GM23338 (cell line): ENCODE results near the gene ZNF816. TPM values are rescaled to one million over a fixed set of nuclear protein-coding genes. Genes with fewer than 3 reads are reported as not detected.
A peak's percentile ranks its signal among the peaks of the same experiment; 100 is the strongest.
"Not testable (repeated sequence)": the region's sequence is repeated elsewhere in the genome, so short reads cannot be mapped to it uniquely, and the experiment has no call there.

Experiments used
- ATAC-seq: fragments of 200-7000 bp; cut with Tn5 transposase; 3 replicates; pipeline ENCODE4 v1.9.1; 2020
- DNase-seq: peaks from one replicate; pipeline ENCODE4 v3.0.0-alpha.2; 2015; ENCODE audit warnings: low spot score
- H2AFZ ChIP-seq: fragments of 200-600 bp; sonication (generic); 2 replicates; pipeline ENCODE4 v1.8.0; 2016; ENCODE audit warnings: antibody characterized with exemption, mild to moderate bottlenecking, moderate library complexity
- H3F3A ChIP-seq: fragments of 200-600 bp; sonication (generic); replicated peaks from 2 replicates; pipeline ENCODE4 v1.8.0; 2017; ENCODE audit warnings: antibody characterized with exemption, mixed run types, low read depth
- H3K27ac ChIP-seq: fragments of 200-600 bp; sonication (generic); 2 replicates; pipeline ENCODE4 v1.6.1; 2016; ENCODE audit warnings: low read depth
- H3K27me3 ChIP-seq: fragments of 200-600 bp; sonication (generic); 2 replicates; pipeline ENCODE4 v1.8.0; 2016; ENCODE audit warnings: mild to moderate bottlenecking, mixed run types, moderate library complexity; ENCODE audit not compliant: insufficient read depth
- H3K36me3 ChIP-seq: fragments of 200-600 bp; sonication (generic); 2 replicates; pipeline ENCODE4 v1.8.0; 2016; ENCODE audit warnings: mild to moderate bottlenecking; ENCODE audit not compliant: insufficient read depth
- H3K4me1 ChIP-seq: fragments of 200-600 bp; sonication (generic); 2 replicates; pipeline ENCODE4 v1.8.0; 2016; ENCODE audit warnings: mild to moderate bottlenecking, moderate library complexity; ENCODE audit not compliant: insufficient read depth
- H3K4me2 ChIP-seq: fragments of 200-600 bp; sonication (generic); 2 replicates; pipeline ENCODE4 v1.7.1; 2017; ENCODE audit warnings: mixed run types
- H3K4me3 ChIP-seq: fragments of 200-600 bp; sonication (generic); 2 replicates; pipeline ENCODE4 v1.6.1; 2016; ENCODE audit warnings: mixed run types
- H3K79me2 ChIP-seq: fragments of 200-600 bp; sonication (generic); replicated peaks from 2 replicates; pipeline ENCODE4 v1.8.0; 2017; ENCODE audit warnings: mild to moderate bottlenecking; ENCODE audit not compliant: insufficient read depth
- H3K9me2 ChIP-seq: fragments of 200-600 bp; sonication (generic); 2 replicates; pipeline ENCODE4 v1.8.0; 2017; ENCODE audit not compliant: insufficient read depth
- H4K20me1 ChIP-seq: fragments of 200-600 bp; sonication (generic); replicated peaks from 2 replicates; pipeline ENCODE4 v1.8.0; 2017; ENCODE audit warnings: mild to moderate bottlenecking; ENCODE audit not compliant: insufficient read depth
- H3K27ac Mint-ChIP-seq: 2 replicates; pipeline ENCODE4 v1.8.0; 2020; ENCODE audit warnings: inconsistent platforms, mild to moderate bottlenecking, moderate library complexity, mixed read lengths
- H3K27me3 Mint-ChIP-seq: 3 replicates; pipeline ENCODE4 v1.8.0; 2022; ENCODE audit warnings: low read depth, mild to moderate bottlenecking, moderate library complexity, mixed read lengths, inconsistent platforms; ENCODE audit not compliant: insufficient read depth, poor library complexity
- H3K36me3 Mint-ChIP-seq: 3 replicates; pipeline ENCODE4 v1.8.0; 2021; ENCODE audit warnings: low read depth, mild to moderate bottlenecking, inconsistent platforms, moderate library complexity, mixed read lengths
- H3K4me1 Mint-ChIP-seq: 3 replicates; pipeline ENCODE4 v1.8.0; 2020; ENCODE audit warnings: mild to moderate bottlenecking, inconsistent platforms, mixed read lengths
- H3K4me3 Mint-ChIP-seq: 3 replicates; pipeline ENCODE4 v1.8.0; 2021; ENCODE audit warnings: moderate library complexity, mild to moderate bottlenecking, inconsistent platforms, mixed read lengths
- H3K9me3 Mint-ChIP-seq: 3 replicates; pipeline ENCODE4 v1.8.0; 2020; ENCODE audit warnings: moderate library complexity, mild to moderate bottlenecking, inconsistent platforms, mixed read lengths
- CREB1 ChIP-seq: fragments of 250-450 bp; sonication (Bioruptor Pico); IDR thresholded peaks from 2 replicates; pipeline ENCODE4 v1.5.0; 2020; ENCODE audit warnings: low read depth, mild to moderate bottlenecking, moderate library complexity
- CTCF ChIP-seq, 2 experiments: fragments of 200-600 bp in 1 of 2; sonication (generic) in 1 of 2; conservative IDR thresholded peaks; 2 replicates each; pipeline versions ENCODE4 v1.5.1 to v1.6.1; 2016 to 2017; ENCODE audit warnings: antibody characterized with exemption in 2 of 2, low read depth in 2 of 2, mild to moderate bottlenecking in 2 of 2, moderate library complexity in 1 of 2
- ETS1 ChIP-seq: IDR thresholded peaks from 2 replicates; pipeline ENCODE4 v1.6.1; 2016; ENCODE audit warnings: antibody characterized with exemption
- EZH2 ChIP-seq: fragments of 200-600 bp; sonication (generic); IDR thresholded peaks from one replicate; pipeline ENCODE4 v1.8.0; 2017; ENCODE audit warnings: antibody characterized with exemption, mild to moderate bottlenecking, low read depth; ENCODE audit not compliant: unreplicated experiment
- EZH2phosphoT487 ChIP-seq: fragments of 200-600 bp; sonication (generic); IDR thresholded peaks from one replicate; pipeline ENCODE4 v1.8.1; 2018; ENCODE audit warnings: antibody characterized with exemption; ENCODE audit not compliant: unreplicated experiment
- JUNB ChIP-seq: IDR thresholded peaks from one replicate; pipeline ENCODE4 v1.6.1; 2016; ENCODE audit warnings: antibody characterized with exemption; ENCODE audit not compliant: unreplicated experiment
- NANOG ChIP-seq: IDR thresholded peaks from 2 replicates; pipeline ENCODE4 v1.6.1; 2016; ENCODE audit warnings: antibody characterized with exemption, borderline replicate concordance
- STAT1 ChIP-seq: IDR thresholded peaks from one replicate; pipeline ENCODE4 v1.6.1; 2016; ENCODE audit warnings: antibody characterized with exemption; ENCODE audit not compliant: unreplicated experiment
- ZNF114 ChIP-seq: fragments of 250-450 bp; sonication (Bioruptor Pico); IDR thresholded peaks from 2 replicates; pipeline ENCODE4 v1.5.0; 2020; ENCODE audit warnings: mild to moderate bottlenecking, moderate library complexity
- ZNF331 ChIP-seq: fragments of 250-450 bp; sonication (Bioruptor Pico); IDR thresholded peaks from 2 replicates; pipeline ENCODE4 v1.5.0; 2020; ENCODE audit warnings: low read depth, mild to moderate bottlenecking, moderate library complexity
- ZNF462 ChIP-seq: fragments of 250-450 bp; sonication (Bioruptor Pico); IDR thresholded peaks from 2 replicates; pipeline ENCODE4 v1.5.0; 2020; ENCODE audit warnings: mild to moderate bottlenecking, moderate library complexity
- polyA plus RNA-seq: library from polyadenylated mRNA; unstranded; fragments of >200 nt; fragmentation: Nextera tagmentation; extraction: Ambion mirVana; gene quantifications from 2 replicates; pipeline ENCODE4 v1.2.1, GENCODE V29; 2016
- total RNA-seq: library from RNA; depleted of rRNA; stranded (reverse); fragments of >200 nt; shearing (Covaris generic); gene quantifications from 2 replicates; pipeline ENCODE4 v1.2.3, GENCODE V29; 2014

The ZNF816 gene
- total and polyA plus RNA-seq, 2 experiments from 2014 or later, result 7.0 to 9.5 TPM

GRCh38 chr19:52941941-52942385 lies 20.7 kb downstream of the ZNF816 start:
- H3K27me3 Mint-ChIP-seq, result peaks cover 10% of the 10 kb centered on the region
- Histone ChIP-seq H3K79me2 (peaks cover 39% of the 10 kb centered on the region), H3K4me1 (peaks cover 33% of the 10 kb centered on the region), H3K36me3 (no peaks in the 10 kb centered on the region), H3K9me2 (no peaks in the 10 kb centered on the region), H2AFZ (peak overlapping the region; percentile 94), H4K20me1 (peaks cover 8% of the 10 kb centered on the region), H3K4me2 (peak overlapping the region; percentile 96), H3K27me3 (no peaks in the 10 kb centered on the region), H3K27ac (peak overlapping the region; percentile 74; the same call in 1 of the 2 replicates), H3F3A (peaks cover 10% of the 10 kb centered on the region), H3K4me3 (peak overlapping the region; percentile 97)
- H3K9me3 Mint-ChIP-seq, result peaks cover 11% of the 10 kb centered on the region; the same call in 2 of the 3 replicates
- peaks cover 16% of the 10 kb centered on the region; the same call in 2 of the 3 replicates for H3K36me3 Mint-ChIP-seq
- no peak for TF ChIP-seq STAT1
- TF ChIP-seq NANOG, result no peak
- TF ChIP-seq ZNF114 (CRISPR knock-in tag), result no peak
- TF ChIP-seq EZH2phosphoT487, result no peak
- no peak for TF ChIP-seq ETS1
- no peak for TF ChIP-seq CTCF (conservative IDR thresholded peaks at IDR 0.05; ENCODE audit: low read depth in 2 of 2)
- no peak for TF ChIP-seq EZH2
- no peak for TF ChIP-seq ZNF331
- no peak for TF ChIP-seq JUNB
- no peak for TF ChIP-seq ZNF462 (CRISPR knock-in tag)
- no peak for TF ChIP-seq CREB1 (CRISPR knock-in tag)
- ATAC-seq (peak; percentile 32), DNase-seq (peak; percentile 65)
- H3K4me3 Mint-ChIP-seq, result peak overlapping the region; percentile 89
- H3K4me1 Mint-ChIP-seq, result peaks cover 41% of the 10 kb centered on the region
- H3K27ac Mint-ChIP-seq, result peak overlapping the region; percentile 97

- peak overlapping the region; percentile 97 for H3K27ac Mint-ChIP-seq
- H3K9me2 ChIP-seq, H4K20me1 ChIP-seq, H3K36me3 ChIP-seq, H3K27me3 Mint-ChIP-seq, H3K27me3 ChIP-seq, H2AFZ ChIP-seq, H3F3A ChIP-seq, DNase-seq, H3K27ac ChIP-seq, H3K9me3 Mint-ChIP-seq: not testable (repeated sequence)
- H3K4me1 ChIP-seq, result peaks cover 30% of the 10 kb centered on the region
- ATAC-seq, result peak; percentile 4; the same call in 1 of the 3 replicates
- peaks cover 39% of the 10 kb centered on the region for H3K79me2 ChIP-seq
- H3K36me3 Mint-ChIP-seq, result peaks cover 15% of the 10 kb centered on the region; the same call in 2 of the 3 replicates
- H3K4me3 ChIP-seq, result peak overlapping the region; percentile 97
- peak overlapping the region; percentile 96 for H3K4me2 ChIP-seq
- peaks cover 41% of the 10 kb centered on the region for H3K4me1 Mint-ChIP-seq
- H3K4me3 Mint-ChIP-seq, result peak overlapping the region; percentile 89
These were observed 21.2 kb downstream of the ZNF816 start for GRCh38 chr19:52941523-52941922.
